Mammary epithelial cell (primary cell): ENCODE measurements around the gene ITGA11.

Experiments
- EZH2 ChIP-seq: IDR thresholded peaks from 2 replicates; pipeline ENCODE4 v1.6.1; 2012; ENCODE audit warnings: low read length, inconsistent platforms, borderline replicate concordance
- TF ChIP-seq, protein P1 (sequence below), 2 donors: IDR thresholded peaks in 1 of 2; conservative IDR thresholded peaks in 1 of 2; 2 replicates each; pipeline ENCODE4 v1.5.1; 2011 to 2012; ENCODE audit warnings: inconsistent platforms in 2 of 2, low read length in 2 of 2, mild to moderate bottlenecking in 2 of 2, control low read depth in 1 of 2, low read depth in 1 of 2; ENCODE audit not compliant: insufficient read depth in 1 of 2; ENCODE audit errors: extremely low read depth in 1 of 2

- TF ChIP-seq, protein P1, sequence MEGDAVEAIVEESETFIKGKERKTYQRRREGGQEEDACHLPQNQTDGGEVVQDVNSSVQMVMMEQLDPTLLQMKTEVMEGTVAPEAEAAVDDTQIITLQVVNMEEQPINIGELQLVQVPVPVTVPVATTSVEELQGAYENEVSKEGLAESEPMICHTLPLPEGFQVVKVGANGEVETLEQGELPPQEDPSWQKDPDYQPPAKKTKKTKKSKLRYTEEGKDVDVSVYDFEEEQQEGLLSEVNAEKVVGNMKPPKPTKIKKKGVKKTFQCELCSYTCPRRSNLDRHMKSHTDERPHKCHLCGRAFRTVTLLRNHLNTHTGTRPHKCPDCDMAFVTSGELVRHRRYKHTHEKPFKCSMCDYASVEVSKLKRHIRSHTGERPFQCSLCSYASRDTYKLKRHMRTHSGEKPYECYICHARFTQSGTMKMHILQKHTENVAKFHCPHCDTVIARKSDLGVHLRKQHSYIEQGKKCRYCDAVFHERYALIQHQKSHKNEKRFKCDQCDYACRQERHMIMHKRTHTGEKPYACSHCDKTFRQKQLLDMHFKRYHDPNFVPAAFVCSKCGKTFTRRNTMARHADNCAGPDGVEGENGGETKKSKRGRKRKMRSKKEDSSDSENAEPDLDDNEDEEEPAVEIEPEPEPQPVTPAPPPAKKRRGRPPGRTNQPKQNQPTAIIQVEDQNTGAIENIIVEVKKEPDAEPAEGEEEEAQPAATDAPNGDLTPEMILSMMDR (conservative IDR thresholded peaks at IDR 0.05 in 1 of 2, IDR thresholded peaks at IDR 0.05 in 1 of 2; ENCODE audit: extremely low read depth in 1 of 2, insufficient read depth in 1 of 2, low read depth in 1 of 2, low read length in 2 of 2) = no peak
- no peak for TF ChIP-seq EZH2
Observed at GRCh38 chr15:68300115-68300940, 131.6 kb downstream of the ITGA11 start.
